ENCODE results near the gene NCOA3. TPM values are rescaled to one million over a fixed set of nuclear protein-coding genes. Genes with fewer than 3 reads are reported as not detected.
A peak's percentile ranks its signal among the peaks of the same experiment; 100 is the strongest.
"Not testable (repeated sequence)": the region's sequence is repeated elsewhere in the genome, so short reads cannot be mapped to it uniquely, and the experiment has no call there.

The NCOA3 gene
- total RNA-seq, 1 experiment from 2014 or later, result 35.6 TPM

GRCh38 chr20:47500554-47500953, 1.1 kb upstream of the NCOA3 start:
- no peak for DNase-seq (ENCODE audit: low read depth)

DNA sequence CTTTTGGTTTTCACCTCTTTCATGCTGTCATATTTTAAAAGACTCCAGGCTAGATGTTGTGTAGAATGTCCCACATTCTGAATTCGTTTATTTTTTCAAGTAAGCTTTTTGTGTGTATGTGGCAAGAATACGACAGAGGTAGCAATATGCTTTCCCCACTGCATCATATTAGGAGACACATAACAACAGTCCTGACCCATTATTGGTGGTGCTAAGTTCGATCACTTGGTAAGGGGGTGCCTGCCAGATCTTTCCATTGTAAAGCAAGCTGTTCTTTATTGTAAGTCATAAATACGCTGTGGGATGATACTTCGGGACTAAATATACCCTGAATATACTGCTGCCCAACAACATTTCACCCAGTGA, 588 bp upstream of the NCOA3 start:
- DNase-seq (ENCODE audit: low read depth), result no peak

DNA sequence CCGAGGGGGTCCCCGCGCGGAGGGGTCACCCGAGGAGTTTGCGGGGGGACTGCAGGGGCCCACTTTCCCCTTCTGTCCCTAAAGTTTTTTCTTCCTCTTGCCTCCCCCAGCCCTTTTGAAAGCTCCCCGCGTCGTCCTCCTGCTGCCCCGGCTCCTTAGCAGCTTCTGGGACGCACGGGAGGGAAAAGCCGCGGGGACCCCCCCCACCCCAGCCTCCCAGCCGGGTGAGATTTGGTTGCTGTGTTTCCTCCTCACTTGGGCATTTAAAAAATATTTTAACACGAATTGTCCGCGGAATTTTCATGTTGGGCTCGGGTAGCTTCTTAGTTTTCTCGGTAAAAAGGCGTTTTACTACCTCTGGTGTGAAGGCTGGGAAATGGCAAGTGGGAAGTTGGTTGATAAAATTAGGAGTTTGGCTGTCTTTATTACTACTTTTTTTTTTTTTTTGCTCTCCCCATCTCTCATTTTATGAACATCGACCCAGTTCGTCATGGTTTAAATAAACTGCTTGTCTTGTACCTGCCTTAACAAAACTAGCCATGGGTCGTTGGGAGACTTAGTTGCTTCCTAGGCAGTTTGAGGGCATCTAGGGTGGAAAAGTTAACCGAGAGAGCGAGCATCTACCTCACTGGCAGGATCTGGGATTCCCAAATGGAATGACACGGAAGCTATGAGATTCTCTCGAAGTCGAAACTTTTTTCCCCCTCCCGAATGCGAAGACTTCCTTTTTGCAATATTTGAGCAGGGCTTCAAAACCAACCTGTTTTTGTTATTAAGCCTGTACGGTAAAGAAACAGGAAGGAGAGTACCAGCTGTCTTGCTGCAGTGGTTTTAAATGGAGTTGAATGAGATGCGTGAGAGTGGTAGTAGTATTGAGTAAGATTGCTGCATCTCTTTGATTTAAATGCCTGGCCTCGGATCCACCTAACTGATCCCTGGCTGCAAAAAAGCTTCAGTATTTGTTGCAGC, 868 bp downstream of the NCOA3 start:
- DNase-seq (ENCODE audit: low read depth), result peak; percentile 73

GRCh38 chr20:47503685-47504084, 2.0 kb downstream of the NCOA3 start:
- DNase-seq (ENCODE audit: low read depth), result no peak

DNA sequence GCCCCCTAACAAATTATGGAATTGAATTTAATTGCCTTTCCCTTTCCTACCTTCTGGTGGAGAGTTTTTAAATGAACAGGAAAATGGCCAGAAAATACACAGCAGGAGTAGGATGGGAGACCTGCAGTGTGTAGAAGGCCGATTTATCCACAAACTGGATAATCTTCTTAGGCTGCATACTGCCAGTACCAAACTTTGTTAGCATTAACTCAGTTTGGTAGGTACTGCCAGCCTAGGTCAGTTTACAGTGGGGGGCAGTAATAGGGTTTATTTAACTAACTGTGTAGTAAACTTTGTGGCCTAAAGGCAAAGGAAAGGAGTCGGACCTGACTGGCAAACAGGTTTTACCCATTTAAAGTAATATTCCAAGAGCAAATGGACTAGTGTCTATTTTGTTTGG, 4.6 kb downstream of the NCOA3 start:
- no peak for DNase-seq (ENCODE audit: low read depth)

GRCh38 chr20:47506850-47507249, 5.2 kb downstream of the NCOA3 start:
- DNase-seq (ENCODE audit: low read depth), result no peak

- DNase-seq (ENCODE audit: low read depth), result not testable (repeated sequence)
These were observed 5.7 kb downstream of the NCOA3 start for GRCh38 chr20:47507275-47507981.

GRCh38 chr20:47508278-47508677, 6.6 kb downstream of the NCOA3 start:
- DNase-seq (ENCODE audit: low read depth), result no peak

GRCh38 chr20:47509104-47509661, 7.5 kb downstream of the NCOA3 start:
- no peak for DNase-seq (ENCODE audit: low read depth)

GRCh38 chr20:47509685-47510084, 8.0 kb downstream of the NCOA3 start:
- no peak for DNase-seq (ENCODE audit: low read depth)

GRCh38 chr20:47515843-47516242, 14.2 kb downstream of the NCOA3 start:
- no peak for DNase-seq (ENCODE audit: low read depth)

DNA sequence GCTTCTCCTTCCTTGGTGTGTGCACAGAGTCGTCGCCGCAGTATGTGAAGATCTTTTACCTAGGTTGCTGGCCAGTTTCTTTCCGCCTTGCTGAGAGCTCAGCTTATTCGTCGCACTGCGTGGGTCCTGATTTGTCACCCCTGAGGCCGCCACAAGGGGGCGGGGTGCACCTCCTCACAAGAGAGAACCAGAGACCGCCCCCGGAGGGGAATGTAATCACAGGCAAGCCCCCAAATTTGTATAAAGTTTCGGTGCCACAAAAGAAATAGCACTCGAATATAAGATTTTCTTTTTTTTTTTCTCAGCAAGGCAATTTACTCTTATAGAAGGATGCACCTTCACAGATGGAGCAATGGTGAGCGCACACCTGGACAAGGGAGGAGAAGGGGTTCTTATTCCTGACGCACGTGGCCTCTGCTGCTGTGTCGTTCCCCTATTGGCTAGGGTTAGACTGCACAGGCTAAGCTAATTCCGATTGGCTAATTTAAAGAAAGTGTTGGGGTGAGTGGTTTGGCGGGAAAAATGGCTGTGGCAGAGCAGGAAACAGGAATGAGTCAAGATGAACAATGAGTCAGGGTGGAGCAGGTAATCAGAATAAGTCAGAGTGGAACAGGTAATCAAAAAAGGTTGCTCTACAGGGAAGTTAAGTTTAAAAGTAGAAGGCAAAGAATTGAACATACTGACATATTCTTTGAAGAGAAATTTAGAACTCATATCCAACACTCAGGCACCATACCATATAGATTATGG, 19.5 kb downstream of the NCOA3 start:
- DNase-seq (ENCODE audit: low read depth), result no peak

DNA sequence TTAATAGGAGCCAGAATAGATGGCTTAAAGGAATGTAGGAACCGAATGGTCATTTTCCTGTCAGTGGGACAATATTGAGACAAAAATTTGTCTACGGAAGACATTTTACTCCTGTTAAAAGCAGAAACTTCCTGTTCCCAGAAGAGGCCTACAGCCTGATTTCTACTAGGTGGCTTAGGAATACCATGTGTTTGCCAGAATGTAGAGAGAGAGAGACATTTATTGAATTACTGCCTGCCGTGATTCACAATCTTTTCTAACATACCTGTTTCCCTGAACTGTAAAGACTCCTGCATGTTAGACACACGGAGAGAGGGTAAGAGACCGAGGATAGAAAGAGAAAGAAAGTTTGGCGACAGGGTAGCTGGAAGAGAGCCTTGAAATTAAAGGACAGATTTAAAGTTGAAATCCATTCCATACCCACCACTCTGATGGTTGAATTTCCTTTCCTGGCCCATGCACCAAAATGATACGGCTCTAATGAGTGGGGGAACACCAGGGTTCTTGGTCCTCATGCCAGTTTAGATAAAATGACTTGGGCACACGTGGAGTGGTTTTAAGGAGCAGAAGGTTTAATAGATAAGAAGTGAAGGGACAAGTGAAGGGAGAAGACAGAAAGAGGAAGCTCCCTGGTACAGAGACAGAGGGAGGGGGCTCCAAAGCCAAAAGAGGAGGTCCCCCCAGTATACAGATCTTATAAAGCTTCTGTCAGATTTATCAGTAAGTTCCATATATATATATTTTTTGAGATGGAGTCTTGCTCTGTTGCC, 22.5 kb downstream of the NCOA3 start:
- DNase-seq (ENCODE audit: low read depth), result no peak

- no peak for DNase-seq (ENCODE audit: low read depth)
These were observed 25.5 kb downstream of the NCOA3 start for GRCh38 chr20:47527004-47527800.

GRCh38 chr20:47529840-47530239, 28.2 kb downstream of the NCOA3 start:
- peak; percentile 55 for DNase-seq (ENCODE audit: low read depth)

DNA sequence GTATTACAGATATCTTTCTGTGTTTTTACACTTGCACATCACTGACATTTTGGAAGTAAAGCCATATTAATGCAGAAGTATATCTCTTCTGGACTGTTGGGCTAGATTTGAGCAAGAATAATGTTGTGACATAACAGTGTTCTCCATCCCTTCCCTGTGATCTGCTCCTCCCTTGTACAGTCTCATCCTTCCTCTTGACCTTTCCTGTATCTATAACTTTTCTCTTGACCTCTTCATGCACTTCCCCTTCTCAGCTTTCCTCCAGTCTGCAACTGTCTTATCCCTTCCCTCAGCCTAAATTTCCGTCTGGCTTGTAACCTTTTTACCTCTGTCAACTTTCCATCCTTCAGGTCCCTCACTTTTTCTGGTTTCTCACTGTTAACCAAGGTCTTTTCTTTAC, 29.8 kb downstream of the NCOA3 start:
- no peak for DNase-seq (ENCODE audit: low read depth)

DNA sequence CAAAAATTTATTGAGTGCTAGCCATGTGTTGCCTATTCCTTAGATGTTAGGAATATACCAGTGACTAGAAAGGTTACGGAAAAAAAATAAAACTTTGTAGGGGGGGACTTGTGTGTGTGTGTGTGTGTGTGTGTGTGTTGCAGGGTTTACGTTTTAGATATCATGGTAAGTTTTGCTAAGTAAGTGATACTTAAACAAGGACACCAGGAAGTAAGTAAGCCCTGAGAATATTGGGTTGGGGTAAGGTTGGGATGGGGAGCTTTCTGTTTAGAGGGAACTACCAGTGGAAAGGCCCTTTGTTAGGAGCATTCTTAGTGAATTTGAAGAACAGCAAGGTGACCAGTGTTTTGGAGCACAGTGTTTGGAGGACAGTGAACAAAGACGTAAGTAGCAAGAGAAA, 30.3 kb downstream of the NCOA3 start:
- DNase-seq (ENCODE audit: low read depth), result no peak

GRCh38 chr20:47533518-47534062, 31.9 kb downstream of the NCOA3 start:
- no peak for DNase-seq (ENCODE audit: low read depth)

DNA sequence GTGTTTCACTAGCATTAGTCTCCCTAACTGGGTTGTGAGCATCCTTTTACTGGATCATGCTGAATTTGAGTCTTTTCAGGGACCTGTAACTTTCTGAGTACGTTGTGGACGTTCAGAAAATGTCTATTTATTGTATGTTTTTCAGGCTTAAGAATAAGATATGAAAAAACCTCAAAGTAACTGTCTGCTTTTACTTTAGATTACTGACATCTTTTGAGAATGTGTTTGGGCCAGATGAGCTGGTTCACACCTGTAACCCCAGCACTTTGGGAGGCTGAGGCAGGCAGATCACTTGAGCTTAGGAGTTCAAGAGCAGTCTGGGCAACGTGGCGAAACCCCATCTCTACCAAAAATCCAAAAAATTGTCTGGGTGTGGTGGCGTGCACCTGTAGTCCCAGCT, 32.7 kb downstream of the NCOA3 start:
- DNase-seq (ENCODE audit: low read depth), result no peak

- no peak for DNase-seq (ENCODE audit: low read depth)
These were observed 33.4 kb downstream of the NCOA3 start for GRCh38 chr20:47535088-47535487.
